Skeletal muscle satellite cell (primary cell): ENCODE results near the gene PMFBP1.

Source experiments
- H3K27me3 ChIP-seq: 2 replicates; pipeline ENCODE4 v1.7.0; 2013; ENCODE audit warnings: low read length; ENCODE audit not compliant: control insufficient read depth, insufficient read depth
- H3K36me3 ChIP-seq: 2 replicates; pipeline ENCODE4 v1.7.0; 2013; ENCODE audit warnings: mild to moderate bottlenecking, control low read depth, low read length; ENCODE audit not compliant: insufficient read depth
- H3K4me1 ChIP-seq: 2 replicates; pipeline ENCODE4 v1.7.0; 2013; ENCODE audit warnings: low read length; ENCODE audit not compliant: control insufficient read depth, insufficient read depth
- H3K4me2 ChIP-seq: 2 replicates; pipeline ENCODE4 v1.7.0; 2013; ENCODE audit warnings: mild to moderate bottlenecking, low read length
- H3K4me3 ChIP-seq: 2 replicates; pipeline ENCODE4 v1.7.0; 2013; ENCODE audit warnings: low read length
- H3K9ac ChIP-seq: 2 replicates; pipeline ENCODE4 v1.7.0; 2013; ENCODE audit warnings: mild to moderate bottlenecking, low read depth, low read length, moderate library complexity
- H3K9me3 ChIP-seq: replicated peaks from 2 replicates; pipeline ENCODE4 v1.7.0; 2013; ENCODE audit warnings: mild to moderate bottlenecking, control low read depth, low read length

Gene PMFBP1

DNA sequence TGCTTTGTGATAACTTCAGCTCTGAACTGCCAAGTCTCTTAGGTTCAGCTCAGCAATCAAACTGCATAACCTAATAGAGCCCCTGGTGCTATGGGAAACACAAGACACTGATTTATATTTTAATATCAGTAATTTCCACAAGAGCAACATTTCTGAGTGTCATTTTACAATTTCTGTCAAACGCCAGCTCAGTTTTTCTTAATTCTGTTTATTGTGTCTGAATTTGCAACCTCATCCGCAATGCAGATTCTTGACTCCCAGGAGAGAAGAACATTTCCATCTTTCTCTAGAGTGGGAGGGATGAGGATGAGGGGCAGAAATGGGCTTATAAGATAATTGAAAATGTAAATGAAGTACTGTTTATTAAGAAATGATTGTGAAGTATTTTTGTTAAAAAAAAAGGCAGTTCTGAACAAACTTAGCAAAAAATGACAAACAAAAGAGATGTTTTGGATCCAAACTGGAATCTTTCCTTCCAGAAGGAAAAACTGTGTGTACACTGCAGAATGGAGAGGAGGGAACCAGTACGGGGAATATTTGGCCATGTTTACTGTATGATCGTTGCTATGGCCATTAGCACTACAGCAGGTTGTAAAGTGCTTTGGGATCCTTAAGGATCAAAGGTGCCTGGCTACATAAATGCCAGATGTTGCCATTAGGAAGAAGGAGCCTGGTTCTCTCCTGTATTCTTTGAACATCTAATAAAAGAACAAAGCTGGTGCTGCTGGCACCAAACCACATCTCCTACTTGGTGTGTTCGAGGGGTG, 7.4 kb upstream of the PMFBP1 start:
- Histone ChIP-seq H3K4me2 (no peak overlapping the region), H3K4me3 (no peak overlapping the region)

GRCh38 chr16:72174726-72175125, 2.8 kb upstream of the PMFBP1 start:
- no peaks in the 10 kb centered on the region for H3K9me3 ChIP-seq
- no peak overlapping the region for H3K4me3 ChIP-seq
- H3K27me3 ChIP-seq, result peaks cover 1% of the 10 kb centered on the region
- no peak overlapping the region for H3K9ac ChIP-seq
- H3K4me1 ChIP-seq, result no peaks in the 10 kb centered on the region
- H3K4me2 ChIP-seq, result no peak overlapping the region
- no peaks in the 10 kb centered on the region for H3K36me3 ChIP-seq

More for the DNA sequence above, 7.4 kb upstream of the PMFBP1 start:
- H3K9ac ChIP-seq, result no peak overlapping the region
- no peaks in the 10 kb centered on the region for H3K9me3 ChIP-seq
- H3K4me1 ChIP-seq, result no peaks in the 10 kb centered on the region
- peaks cover 8% of the 10 kb centered on the region for H3K27me3 ChIP-seq
- H3K36me3 ChIP-seq, result no peaks in the 10 kb centered on the region

GRCh38 chr16:72173997-72174396, 2.0 kb upstream of the PMFBP1 start:
- no peaks in the 10 kb centered on the region for H3K27me3 ChIP-seq
- H3K4me2 ChIP-seq, result no peak overlapping the region
- no peak overlapping the region for H3K4me3 ChIP-seq
- no peak overlapping the region for H3K9ac ChIP-seq
- H3K9me3 ChIP-seq, result no peaks in the 10 kb centered on the region
- H3K36me3 ChIP-seq, result no peaks in the 10 kb centered on the region
- no peaks in the 10 kb centered on the region for H3K4me1 ChIP-seq

GRCh38 chr16:72171236-72171635, 719 bp downstream of the PMFBP1 start:
- H3K9ac ChIP-seq, result no peak overlapping the region
- H3K36me3 ChIP-seq, result no peaks in the 10 kb centered on the region
- H3K27me3 ChIP-seq, result no peaks in the 10 kb centered on the region
- no peak overlapping the region for H3K4me2 ChIP-seq
- no peaks in the 10 kb centered on the region for H3K9me3 ChIP-seq
- H3K4me1 ChIP-seq, result no peaks in the 10 kb centered on the region
- H3K4me3 ChIP-seq, result no peak overlapping the region

DNA sequence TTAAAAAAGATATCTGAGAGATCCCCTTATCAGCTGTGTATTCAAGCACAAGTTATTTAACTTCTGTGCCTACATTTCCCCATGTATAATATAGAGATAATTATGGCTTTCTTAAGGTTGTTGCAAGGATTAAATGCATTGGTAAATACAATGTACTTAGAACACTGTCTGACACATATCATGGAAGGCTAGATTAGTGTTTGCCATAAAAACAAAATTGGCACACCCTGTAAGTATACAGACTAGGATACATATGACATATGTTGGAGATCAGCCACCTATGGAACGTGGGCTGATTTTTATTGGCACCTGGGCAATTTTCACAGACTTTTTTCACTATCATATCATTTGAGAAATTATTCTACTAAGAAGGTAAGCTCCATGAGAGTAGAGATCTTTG, 2.2 kb downstream of the PMFBP1 start:
- Histone ChIP-seq H3K4me3 (no peak overlapping the region), H3K4me2 (no peak overlapping the region), H3K4me1 (no peaks in the 10 kb centered on the region), H3K27me3 (no peaks in the 10 kb centered on the region), H3K9me3 (no peaks in the 10 kb centered on the region), H3K9ac (no peak overlapping the region), H3K36me3 (no peaks in the 10 kb centered on the region)

DNA sequence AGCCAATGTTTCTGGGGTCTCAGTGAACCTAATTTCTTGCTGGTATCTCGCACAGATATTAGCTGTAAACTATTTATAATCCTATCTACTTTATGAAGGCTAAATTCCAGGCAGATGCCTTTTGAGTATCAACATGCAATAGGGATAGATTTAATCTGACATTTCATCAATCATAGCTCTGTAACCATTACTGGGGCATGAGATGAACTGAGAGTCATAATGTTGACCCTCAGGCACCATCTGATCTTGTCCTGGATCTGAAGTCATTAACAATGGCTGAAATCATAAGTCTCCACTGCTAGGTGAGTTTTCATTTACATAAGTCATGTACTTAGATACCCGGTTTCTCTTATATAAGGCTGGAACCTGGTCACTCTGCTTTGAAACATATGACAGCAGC, 3.6 kb downstream of the PMFBP1 start:
- no peak overlapping the region for H3K4me3 ChIP-seq
- H3K27me3 ChIP-seq, result no peaks in the 10 kb centered on the region
- no peaks in the 10 kb centered on the region for H3K9me3 ChIP-seq
- H3K4me2 ChIP-seq, result no peak overlapping the region
- H3K4me1 ChIP-seq, result no peaks in the 10 kb centered on the region
- no peak overlapping the region for H3K9ac ChIP-seq
- H3K36me3 ChIP-seq, result no peaks in the 10 kb centered on the region

GRCh38 chr16:72166954-72167561, 4.9 kb downstream of the PMFBP1 start:
- Histone ChIP-seq H3K36me3 (no peaks in the 10 kb centered on the region), H3K27me3 (no peaks in the 10 kb centered on the region), H3K4me1 (no peaks in the 10 kb centered on the region), H3K4me2 (no peak overlapping the region), H3K9ac (no peak overlapping the region), H3K9me3 (no peaks in the 10 kb centered on the region), H3K4me3 (no peak overlapping the region)

- Histone ChIP-seq H3K4me3 (no peak overlapping the region), H3K4me2 (no peak overlapping the region), H3K36me3 (no peaks in the 10 kb centered on the region), H3K27me3 (no peaks in the 10 kb centered on the region), H3K9ac (no peak overlapping the region), H3K4me1 (no peaks in the 10 kb centered on the region), H3K9me3 (no peaks in the 10 kb centered on the region)
Observed at GRCh38 chr16:72166151-72166550, 5.8 kb downstream of the PMFBP1 start.

- Histone ChIP-seq H3K4me2 (no peak overlapping the region), H3K9ac (no peak overlapping the region), H3K4me3 (no peak overlapping the region), H3K4me1 (no peaks in the 10 kb centered on the region), H3K27me3 (peaks cover 2% of the 10 kb centered on the region), H3K9me3 (no peaks in the 10 kb centered on the region), H3K36me3 (no peaks in the 10 kb centered on the region)
Observed at GRCh38 chr16:72164691-72165090, 7.3 kb downstream of the PMFBP1 start.

DNA sequence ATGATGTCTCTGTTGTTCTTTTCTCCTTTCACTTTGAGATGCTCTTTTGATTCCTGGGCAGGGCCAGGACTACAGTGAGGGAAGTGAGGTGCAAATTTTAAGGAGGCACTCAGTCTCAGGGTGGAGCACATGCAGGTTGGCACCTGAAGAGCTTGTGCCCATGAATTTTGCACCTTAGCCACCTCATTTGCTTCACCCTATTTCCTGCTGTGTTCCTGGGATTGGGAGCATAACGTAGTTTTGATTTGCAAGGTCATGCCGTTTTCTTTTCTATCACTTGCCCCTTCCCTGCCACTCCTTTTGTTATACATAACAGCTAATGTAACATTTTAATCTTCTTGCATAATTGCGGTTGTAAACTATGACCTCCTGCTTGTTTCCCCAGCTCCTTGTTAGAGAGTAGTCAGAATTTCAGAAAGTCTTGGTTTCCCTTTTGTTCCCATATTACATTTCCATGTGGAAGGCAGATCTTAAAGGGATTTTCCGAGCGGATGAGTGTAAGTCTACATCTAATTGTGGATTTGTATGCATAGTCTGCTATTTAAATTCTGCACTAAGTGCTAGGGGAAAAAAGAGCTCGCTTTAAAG, 9.8 kb downstream of the PMFBP1 start:
- Histone ChIP-seq H3K4me1 (no peaks in the 10 kb centered on the region), H3K9me3 (no peaks in the 10 kb centered on the region), H3K36me3 (no peaks in the 10 kb centered on the region), H3K27me3 (peaks cover 9% of the 10 kb centered on the region), H3K4me2 (no peak overlapping the region), H3K9ac (no peak overlapping the region), H3K4me3 (no peak overlapping the region)

- H3K36me3 ChIP-seq, result no peaks in the 10 kb centered on the region
- H3K9me3 ChIP-seq, result no peaks in the 10 kb centered on the region
Observed at GRCh38 chr16:72159801-72160200, 12.2 kb downstream of the PMFBP1 start.

DNA sequence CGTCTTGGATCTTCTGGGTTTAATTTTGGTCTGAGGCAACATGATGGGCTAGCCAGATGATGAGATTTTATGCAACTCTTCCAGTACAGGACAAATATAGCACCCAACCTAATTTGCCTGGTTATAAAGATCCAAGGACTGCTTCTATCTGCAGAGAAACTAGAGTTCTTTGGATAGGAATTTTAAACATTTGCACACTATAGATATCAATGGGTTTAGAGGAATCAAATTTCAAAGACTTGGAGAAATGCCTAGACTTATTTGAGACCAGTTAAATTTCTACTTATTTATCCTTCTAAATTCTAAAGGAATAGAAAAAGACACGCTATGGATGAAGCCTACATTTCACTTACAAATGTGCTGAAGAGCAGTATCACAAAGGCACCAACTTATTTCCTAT, 12.6 kb downstream of the PMFBP1 start:
- Histone ChIP-seq H3K9ac (no peak overlapping the region), H3K4me2 (no peak overlapping the region), H3K4me1 (no peaks in the 10 kb centered on the region), H3K4me3 (no peak overlapping the region), H3K27me3 (peaks cover 9% of the 10 kb centered on the region), H3K36me3 (no peaks in the 10 kb centered on the region), H3K9me3 (no peaks in the 10 kb centered on the region)

More at GRCh38 chr16:72159801-72160200, 12.2 kb downstream of the PMFBP1 start:
- Histone ChIP-seq H3K27me3 (peaks cover 9% of the 10 kb centered on the region), H3K4me1 (no peaks in the 10 kb centered on the region), H3K4me2 (no peak overlapping the region), H3K9ac (no peak overlapping the region), H3K4me3 (no peak overlapping the region)
